HEK293 (cell line): ENCODE data around the gene SH3BGR.

Experiments
- CTCF ChIA-PET: fragments of 350-600 bp; formaldehyde crosslinking; extraction: SDS; loops from one replicate; lab custom pipeline; 2021; ENCODE audit warnings: antibody characterized with exemption; lab: Yijun Ruan, JAX
- POLR2A ChIA-PET: fragments of 300-600 bp; formaldehyde crosslinking; extraction: SDS; loops from one replicate; lab custom pipeline; 2020; ENCODE audit warnings: antibody characterized with exemption, inconsistent platforms; lab: Yijun Ruan, JAX
- H3K27ac ChIP-seq: fragments of 200-500 bp; sonication (Bioruptor generic); 2 replicates; pipeline ENCODE4 v1.5.1; 2014; ENCODE audit warnings: low read depth, low read length, control low read depth, inconsistent platforms; ENCODE audit errors: extremely low read depth
- H3K36me3 ChIP-seq, 2 experiments: fragments of 200-500 bp in 1 of 2; sonication (Bioruptor generic) in 1 of 2; 1 replicate in 1 of 2; 2 replicates in 1 of 2; pipeline ENCODE4 v1.5.1; 2014 to 2017; ENCODE audit warnings: inconsistent platforms in 2 of 2, low read length in 2 of 2; ENCODE audit not compliant: control insufficient read depth in 2 of 2, insufficient read depth in 1 of 2
- H3K4me1 ChIP-seq: fragments of 200-500 bp; sonication (Bioruptor generic); 2 replicates; pipeline ENCODE4 v1.5.1; 2014; ENCODE audit warnings: mild to moderate bottlenecking, low read length, inconsistent platforms; ENCODE audit not compliant: control insufficient read depth, insufficient read depth
- H3K4me3 ChIP-seq: 2 replicates; pipeline ENCODE4 v1.5.1; 2011; ENCODE audit warnings: low read depth, mild to moderate bottlenecking, control low read depth, low read length, moderate library complexity
- H3K9me3 ChIP-seq: fragments of 200-500 bp; sonication (Bioruptor generic); 2 replicates; pipeline ENCODE4 v1.5.1; 2014; ENCODE audit warnings: low read depth, low read length, inconsistent platforms; ENCODE audit not compliant: control insufficient read depth, insufficient read depth
- ATF2 ChIP-seq: fragments of 450-650 bp; formaldehyde crosslinking; IDR thresholded peaks from 2 replicates; pipeline ENCODE4 v1.5.1; 2016; ENCODE audit warnings: missing biosample characterization, missing genetic modification characterization, low read depth
- ELK4 ChIP-seq: IDR thresholded peaks from 2 replicates; pipeline ENCODE4 v1.6.1; 2011; ENCODE audit warnings: mild to moderate bottlenecking, low read depth, low read length, borderline replicate concordance
- GLIS2 ChIP-seq: fragments of 450-650 bp; formaldehyde crosslinking; IDR thresholded peaks from 2 replicates; pipeline ENCODE4 v1.5.1; 2016; ENCODE audit warnings: missing biosample characterization, missing genetic modification characterization
- KLF17 ChIP-seq: fragments of 450-650 bp; formaldehyde crosslinking; IDR thresholded peaks from 2 replicates; pipeline ENCODE4 v1.5.1; 2016; ENCODE audit warnings: missing biosample characterization, missing genetic modification characterization
- PRDM2 ChIP-seq: fragments of 450-650 bp; formaldehyde crosslinking; IDR thresholded peaks from 2 replicates; pipeline ENCODE4 v1.5.1; 2016; ENCODE audit warnings: missing biosample characterization, missing genetic modification characterization, borderline replicate concordance
- SP7 ChIP-seq: fragments of 450-650 bp; formaldehyde crosslinking; IDR thresholded peaks from 2 replicates; pipeline ENCODE4 v1.5.1; 2016; ENCODE audit warnings: missing biosample characterization, missing genetic modification characterization
- WT1 ChIP-seq: fragments of 450-650 bp; formaldehyde crosslinking; IDR thresholded peaks from 2 replicates; pipeline ENCODE4 v1.5.1; 2016; ENCODE audit warnings: missing biosample characterization, missing genetic modification characterization
- YY1 ChIP-seq: fragments of 450-650 bp; formaldehyde crosslinking; IDR thresholded peaks from 2 replicates; pipeline ENCODE4 v1.5.1; 2018; ENCODE audit warnings: missing biosample characterization, missing genetic modification characterization
- ZBTB10 ChIP-seq: fragments of 450-650 bp; formaldehyde crosslinking; IDR thresholded peaks from 2 replicates; pipeline ENCODE4 v1.5.1; 2016; ENCODE audit warnings: missing biosample characterization, missing genetic modification characterization
- ZBTB11 ChIP-seq: fragments of 450-650 bp; formaldehyde crosslinking; conservative IDR thresholded peaks from 2 replicates; pipeline ENCODE4 v1.5.1; 2016; ENCODE audit warnings: low read depth, missing biosample characterization, missing genetic modification characterization
- ZBTB7A ChIP-seq: fragments of 450-650 bp; formaldehyde crosslinking; IDR thresholded peaks from 2 replicates; pipeline ENCODE4 v1.5.1; 2016; ENCODE audit warnings: low read depth, missing biosample characterization, missing genetic modification characterization
- ZNF112 ChIP-seq: fragments of 450-650 bp; formaldehyde crosslinking; IDR thresholded peaks from 2 replicates; pipeline ENCODE4 v1.5.0; 2017; ENCODE audit warnings: missing biosample characterization, missing genetic modification characterization
- ZNF214 ChIP-seq: fragments of 450-650 bp; formaldehyde crosslinking; IDR thresholded peaks from 2 replicates; pipeline ENCODE4 v1.5.1; 2017; ENCODE audit warnings: missing biosample characterization, mild to moderate bottlenecking, missing genetic modification characterization, borderline replicate concordance
- ZNF341 ChIP-seq: fragments of 450-650 bp; formaldehyde crosslinking; IDR thresholded peaks from 2 replicates; pipeline ENCODE4; 2016; ENCODE audit warnings: low read depth, missing biosample characterization, missing genetic modification characterization
- ZNF394 ChIP-seq: fragments of 450-650 bp; formaldehyde crosslinking; IDR thresholded peaks from 2 replicates; pipeline ENCODE4 v1.5.1; 2016; ENCODE audit warnings: missing biosample characterization, missing genetic modification characterization, mild to moderate bottlenecking, moderate library complexity, borderline replicate concordance
- ZNF416 ChIP-seq: fragments of 450-650 bp; formaldehyde crosslinking; IDR thresholded peaks from 2 replicates; pipeline ENCODE4 v1.5.1; 2016; ENCODE audit warnings: missing biosample characterization, missing genetic modification characterization
- ZNF433 ChIP-seq: fragments of 450-650 bp; formaldehyde crosslinking; IDR thresholded peaks from 2 replicates; pipeline ENCODE4 v1.5.1; 2016; ENCODE audit warnings: missing biosample characterization, missing genetic modification characterization, low read depth
- ZNF777 ChIP-seq: fragments of 450-650 bp; formaldehyde crosslinking; IDR thresholded peaks from 2 replicates; pipeline ENCODE4 v1.5.1; 2017; ENCODE audit warnings: missing biosample characterization, missing genetic modification characterization, borderline replicate concordance
- ZNF791 ChIP-seq: fragments of 450-650 bp; formaldehyde crosslinking; IDR thresholded peaks from 2 replicates; pipeline ENCODE4 v1.5.1; 2016; ENCODE audit warnings: missing biosample characterization, missing genetic modification characterization

SH3BGR gene

GRCh38 chr21:39456665-39457064 is 4.9 kb downstream of the SH3BGR start (continued):
- TF ChIP-seq PRDM2 = no peak
- no peak for TF ChIP-seq ATF2 (tag by site-specific recombination)
- no peak for TF ChIP-seq ZNF777 (tag by site-specific recombination)
- TF ChIP-seq ZNF112 (tag by site-specific recombination) = no peak
- TF ChIP-seq ZNF433 = no peak

GRCh38 chr21:39461419-39461818 is 9.6 kb downstream of the SH3BGR start:
- no peaks in the 10 kb centered on the region for H3K4me1 ChIP-seq
- no peak overlapping the region for H3K27ac ChIP-seq
- no peaks in the 10 kb centered on the region for H3K36me3 ChIP-seq
- ChIA-PET POLR2A (interaction anchor here (0.5 kb wide), 1 partner anchor 239 kb away, joined by 5 read pairs; no protein-coding TSS in a partner anchor), CTCF (interaction anchor here (1.2 kb wide), 1 partner anchor 12 kb away, joined by 4 read pairs; no protein-coding TSS in a partner anchor)
- H3K4me3 ChIP-seq = no peak overlapping the region
- H3K9me3 ChIP-seq = no peaks in the 10 kb centered on the region
- TF ChIP-seq YY1 (tag by site-specific recombination) (no peak), ZNF433 (no peak), ZNF394 (no peak), ZNF791 (tag by site-specific recombination) (no peak), WT1 (tag by site-specific recombination) (no peak), ZNF214 (tag by site-specific recombination) (no peak), GLIS2 (tag by site-specific recombination) (no peak), ZNF416 (tag by site-specific recombination) (no peak), ZBTB7A (tag by site-specific recombination) (no peak), SP7 (tag by site-specific recombination) (no peak), ZNF341 (tag by site-specific recombination) (no peak), ELK4 (no peak), ZBTB10 (tag by site-specific recombination) (no peak), KLF17 (tag by site-specific recombination) (no peak), ZBTB11 (no peak)
